ENCODE data around the gene AP3S1.
"Not testable (repeated sequence)": the region's sequence is repeated elsewhere in the genome, so short reads cannot be mapped to it uniquely, and the experiment has no call there.

The AP3S1 gene

DNA sequence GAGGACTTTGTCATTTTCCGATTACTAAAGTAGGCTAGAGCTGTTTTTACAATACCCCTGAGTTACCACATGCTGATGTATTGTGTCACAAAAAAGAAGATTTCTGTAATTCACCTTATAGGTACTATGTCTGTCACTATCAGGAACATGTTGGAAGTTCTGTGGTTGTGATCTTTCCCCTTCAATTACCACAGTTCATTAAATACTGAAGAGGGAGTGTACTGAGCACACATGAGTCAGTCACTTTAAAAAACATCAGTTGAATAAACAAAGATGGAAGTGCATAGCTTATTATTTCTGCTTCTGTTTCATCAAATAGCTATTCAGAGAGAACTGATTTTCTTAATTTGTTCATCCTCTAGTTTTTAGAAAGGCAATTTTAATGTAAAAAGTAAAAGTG, 31.7 kb downstream of the AP3S1 start:
- no peak for DNase-seq

- no peak for DNase-seq
These were observed 33.7 kb downstream of the AP3S1 start for GRCh38 chr5:115875447-115875846.

DNA sequence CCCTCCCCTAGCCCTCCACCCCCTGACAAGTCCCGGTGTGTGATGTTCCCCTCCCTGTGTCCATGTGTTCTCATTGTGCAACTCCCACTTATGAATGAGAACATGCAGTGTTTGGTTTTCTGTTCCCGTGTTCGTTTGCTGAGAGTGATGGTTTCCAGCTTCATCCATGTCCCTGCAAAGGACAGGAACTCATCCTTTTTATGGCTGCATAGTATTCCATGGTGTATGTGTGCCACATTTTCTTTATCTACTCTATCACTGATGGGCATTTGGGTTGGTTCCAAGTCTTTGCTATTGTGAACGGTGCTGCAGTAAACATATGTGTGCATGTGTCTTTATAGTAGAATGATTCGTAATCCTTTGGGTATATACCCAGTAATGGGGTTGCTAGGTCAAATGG, 35.6 kb downstream of the AP3S1 start:
- not testable (repeated sequence) for DNase-seq

- DNase-seq: not testable (repeated sequence)
These were observed 40.7 kb downstream of the AP3S1 start for GRCh38 chr5:115882434-115882833.

DNA sequence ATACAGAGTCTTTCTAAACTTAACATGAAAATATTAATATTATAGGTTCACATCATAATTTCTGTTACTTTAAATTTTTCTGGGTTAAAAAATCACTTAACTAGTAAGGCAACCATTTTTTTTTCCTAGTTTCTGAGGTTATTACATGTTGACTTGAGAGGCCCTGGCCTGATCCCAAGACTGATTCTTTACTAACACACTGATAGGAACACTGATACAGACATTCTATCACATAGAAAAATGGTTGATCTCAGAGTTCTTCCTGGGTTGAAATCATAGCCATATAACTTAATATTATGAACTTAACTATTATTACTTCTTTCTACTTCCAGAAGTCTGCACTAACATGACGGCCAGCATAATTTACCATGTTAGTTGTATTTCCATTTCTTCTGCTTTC, 43.0 kb downstream of the AP3S1 start:
- DNase-seq: no peak

DNA sequence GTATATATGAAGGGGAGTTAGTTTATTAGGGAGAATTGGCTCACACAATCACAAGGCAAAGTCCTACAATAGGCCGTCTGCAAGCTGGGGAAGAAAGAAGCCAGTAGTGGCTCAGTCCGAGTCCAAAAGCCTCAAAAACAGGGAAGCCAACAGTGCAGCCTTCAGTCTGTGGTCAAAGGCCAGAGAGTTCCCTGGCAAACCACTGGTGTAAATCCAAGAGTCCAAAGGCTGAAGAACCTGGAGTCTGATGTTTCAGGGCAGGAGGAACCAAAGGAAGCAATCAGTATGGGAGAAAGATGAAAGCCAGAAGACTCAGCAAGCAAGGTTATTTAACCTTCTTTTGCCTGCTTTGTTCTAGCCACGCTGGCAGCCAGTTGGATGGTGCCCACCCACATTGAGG, 43.5 kb downstream of the AP3S1 start:
- not testable (repeated sequence) for DNase-seq

- DNase-seq: peak in 1 of 2 donors; percentile 41
These were observed 46.3 kb downstream of the AP3S1 start for GRCh38 chr5:115888027-115888426.

DNA sequence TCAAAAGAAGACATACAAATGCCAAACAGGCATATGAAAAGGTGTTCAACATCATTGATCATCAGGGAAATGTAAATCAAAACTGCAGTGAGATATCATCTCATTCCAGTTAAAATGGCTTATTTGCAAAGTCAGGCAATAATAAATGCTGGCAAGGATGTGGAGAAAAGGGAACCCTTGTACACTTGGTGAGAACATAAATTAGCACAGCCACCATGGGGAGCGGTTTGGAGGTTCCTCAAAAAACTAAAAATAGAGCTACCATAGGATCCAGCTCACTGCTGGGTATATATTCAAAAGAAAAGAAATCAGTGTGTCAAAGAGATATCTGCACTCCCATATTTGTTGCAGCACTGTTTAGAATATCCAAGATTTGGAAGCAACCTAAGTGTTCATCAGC, 50.3 kb downstream of the AP3S1 start:
- DNase-seq: no peak

- DNase-seq: no peak
These were observed 52.6 kb downstream of the AP3S1 start for GRCh38 chr5:115894342-115894741.

DNA sequence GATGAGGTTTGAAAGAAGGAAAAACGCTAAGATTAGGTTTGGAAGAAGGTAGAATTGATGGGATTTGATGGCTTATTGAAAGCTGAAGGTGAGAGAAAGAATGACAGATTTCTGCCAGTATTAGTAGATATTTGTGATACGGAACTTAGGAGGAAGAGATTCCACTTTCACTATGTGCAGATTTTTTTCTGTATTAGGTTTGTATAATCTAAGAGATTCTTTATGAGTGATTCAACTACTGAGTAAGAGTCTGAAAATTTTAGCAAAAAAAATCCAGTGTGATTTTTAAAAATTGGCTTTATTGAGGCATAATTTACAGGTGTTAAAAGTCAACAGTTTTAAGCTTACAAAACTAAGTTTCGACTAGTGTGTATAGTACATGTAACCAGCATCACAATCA, 54.1 kb downstream of the AP3S1 start:
- DNase-seq: no peak

GRCh38 chr5:115898656-115899055, 56.9 kb downstream of the AP3S1 start:
- DNase-seq: no peak

DNA sequence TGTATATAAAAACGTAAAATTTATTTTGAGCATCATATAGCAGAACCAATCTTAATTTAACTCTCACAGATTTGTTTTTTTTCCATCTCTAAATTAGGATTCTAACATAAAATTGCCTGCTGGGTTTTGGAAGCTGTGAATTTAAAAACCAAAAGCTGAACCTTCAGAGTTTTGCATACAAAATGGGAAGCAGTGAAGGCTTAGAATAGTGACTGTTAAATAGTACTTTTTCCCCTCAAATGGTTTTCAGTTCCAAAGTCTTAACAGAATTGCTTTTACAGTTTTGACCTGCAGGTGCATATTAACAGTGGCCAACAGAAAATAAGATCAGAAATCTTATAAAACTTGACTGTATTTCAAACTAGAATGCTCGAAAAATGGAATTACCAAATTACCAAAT, 65.4 kb downstream of the AP3S1 start:
- no peak for DNase-seq

GRCh38 chr5:115913623-115914400, 72.1 kb downstream of the AP3S1 start:
- not testable (repeated sequence) for DNase-seq

DNA sequence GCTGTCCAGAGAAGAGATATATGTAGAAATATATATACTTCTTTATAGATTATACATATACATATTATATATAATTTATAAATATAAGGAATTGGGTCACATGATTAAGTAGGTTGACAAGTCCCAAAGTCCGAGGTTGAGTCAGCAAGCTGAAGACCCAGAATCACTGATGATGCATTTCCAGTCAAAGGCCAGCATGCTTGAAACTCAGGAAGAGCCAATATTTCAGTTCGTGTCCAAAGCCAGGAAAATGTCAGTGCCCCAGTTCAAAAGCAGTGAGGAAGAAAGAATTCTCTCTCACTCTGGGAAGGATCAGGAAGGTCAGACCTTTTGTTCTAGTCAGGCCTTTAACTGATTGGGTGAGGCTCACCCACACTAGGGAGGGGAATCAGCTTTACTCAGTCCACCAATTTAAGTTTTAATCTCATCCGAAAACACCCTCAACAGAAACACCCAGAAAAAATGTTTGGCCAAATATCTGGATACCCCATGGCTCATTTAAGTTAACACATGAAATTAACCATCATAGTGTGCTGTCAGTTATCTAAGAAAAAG, 78.5 kb downstream of the AP3S1 start:
- no peak for DNase-seq

DNA sequence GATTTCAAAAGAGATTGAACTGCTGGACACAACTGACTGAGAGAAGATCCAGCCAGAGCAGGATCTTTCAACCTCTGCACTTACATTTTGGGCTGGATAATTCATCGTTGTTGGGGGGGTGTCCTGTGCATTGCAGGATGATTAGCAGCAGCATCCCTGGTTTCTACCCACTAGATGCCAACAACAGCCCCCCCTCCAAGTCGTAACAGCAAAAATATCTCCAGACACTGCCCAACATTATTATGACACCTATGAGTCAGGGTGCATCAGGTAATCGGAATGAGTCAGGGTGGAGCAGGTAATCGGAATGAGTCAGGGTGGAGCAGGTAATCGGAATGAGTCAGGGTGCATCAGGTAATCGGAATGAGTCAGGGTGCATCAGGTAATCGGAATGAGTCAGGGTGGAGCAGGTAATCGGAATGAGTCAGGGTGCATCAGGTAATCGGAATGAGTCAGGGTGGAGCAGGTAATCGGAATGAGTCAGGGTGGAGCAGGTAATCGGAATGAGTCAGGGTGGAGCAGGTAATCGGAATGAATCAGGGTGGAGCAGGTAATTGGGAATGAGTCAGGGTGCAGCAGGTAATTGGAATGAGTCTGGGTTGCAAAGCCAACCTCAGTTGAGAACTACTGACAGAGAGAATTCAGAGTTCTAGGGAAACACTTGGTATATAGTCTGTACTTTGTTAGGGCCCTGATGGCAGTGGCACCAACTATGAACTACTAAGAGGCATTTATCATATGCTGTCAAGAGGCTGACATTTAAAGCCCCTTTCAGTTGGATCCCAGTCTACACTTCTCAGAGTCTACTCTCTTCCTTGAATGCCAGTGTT, 87.1 kb downstream of the AP3S1 start:
- not testable (repeated sequence) for DNase-seq

DNA sequence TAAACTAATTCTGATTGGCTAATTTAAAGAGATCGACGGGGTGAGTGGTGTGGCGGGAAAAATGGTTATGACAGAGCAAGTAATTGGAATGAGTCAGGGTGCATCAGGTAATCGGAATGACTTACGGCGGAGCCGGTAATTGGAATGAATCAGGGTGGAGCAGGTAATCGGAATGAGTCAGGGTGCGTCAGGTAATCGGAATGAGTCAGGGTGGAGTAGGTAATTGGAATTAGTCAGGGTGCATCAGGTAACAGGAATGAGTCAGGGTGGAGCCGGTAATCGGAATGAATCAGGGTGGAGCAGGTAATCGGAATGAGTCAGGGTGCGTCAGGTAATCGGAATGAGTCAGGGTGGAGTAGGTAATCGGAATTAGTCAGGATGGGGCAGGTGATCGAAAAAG, 88.4 kb downstream of the AP3S1 start:
- not testable (repeated sequence) for DNase-seq

- DNase-seq: no peak
These were observed 89.0 kb downstream of the AP3S1 start for GRCh38 chr5:115930630-115931337.

DNA sequence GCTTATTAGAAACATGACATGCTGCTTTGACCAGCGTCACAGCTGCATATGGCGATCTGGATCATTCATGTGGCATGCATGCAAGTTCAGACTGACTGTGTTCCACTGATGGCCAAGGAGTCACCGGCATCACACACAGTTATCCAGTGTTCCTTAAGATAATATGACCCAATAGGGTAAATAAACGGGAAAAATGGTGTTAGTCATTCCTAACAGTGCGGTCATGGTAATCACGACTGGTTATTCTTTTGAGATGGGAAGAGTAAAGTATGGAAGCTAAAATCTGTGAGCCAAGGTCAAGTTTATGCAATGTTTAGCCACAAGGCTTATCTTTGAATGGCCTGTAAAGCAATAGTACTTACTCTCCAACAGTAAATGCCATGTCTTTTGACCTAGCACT, 91.3 kb downstream of the AP3S1 start:
- DNase-seq: no peak

DNA sequence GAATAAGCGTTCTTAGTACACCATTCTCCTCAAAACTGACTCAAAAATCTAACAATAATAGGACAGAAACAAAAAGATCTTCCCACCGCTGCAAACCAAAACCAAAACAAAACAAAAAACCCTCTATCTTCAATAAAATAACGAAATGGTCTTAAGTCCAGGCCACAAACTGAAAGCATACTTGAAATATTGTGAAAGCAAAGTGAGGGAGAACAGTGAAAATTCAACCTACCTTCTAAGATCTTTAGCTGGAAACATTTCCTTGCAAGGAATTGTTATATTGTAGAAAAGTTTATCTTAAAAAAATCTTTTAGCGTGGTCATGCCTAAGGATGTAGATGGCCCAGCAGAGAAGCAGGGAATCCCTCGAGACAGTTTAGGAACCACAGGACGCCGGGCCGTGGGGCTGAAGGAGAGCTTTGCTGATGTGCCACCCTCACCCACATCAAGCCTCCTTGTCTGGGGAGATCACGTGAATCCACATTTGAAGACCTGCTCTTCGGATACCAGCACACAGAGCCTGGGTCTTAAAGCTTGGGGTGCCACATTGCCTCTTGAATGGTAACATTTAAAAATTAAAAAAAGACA, 92.7 kb downstream of the AP3S1 start:
- DNase-seq: no peak

DNA sequence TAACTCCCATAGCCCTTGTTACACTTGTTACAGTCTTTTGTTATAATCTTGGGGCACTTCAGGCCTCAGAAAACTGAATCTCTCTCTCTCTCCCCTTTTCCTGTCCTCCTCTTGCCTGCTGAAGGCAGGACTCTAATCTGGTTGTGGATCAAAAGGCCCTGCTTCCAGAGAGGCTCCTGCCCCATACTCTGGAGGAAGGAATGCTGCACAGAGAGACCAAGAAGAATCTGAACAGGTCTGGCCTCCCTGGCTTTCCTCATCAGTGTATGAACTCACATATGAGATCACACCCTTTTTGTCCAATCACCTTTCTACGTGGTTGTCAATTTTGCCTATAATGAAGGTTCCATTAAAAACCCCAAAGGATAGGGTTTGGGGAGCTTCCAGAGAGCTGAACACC, 94.3 kb downstream of the AP3S1 start:
- DNase-seq: no peak

GRCh38 chr5:115939059-115939458, 97.3 kb downstream of the AP3S1 start:
- no peak for DNase-seq

GRCh38 chr5:115940080-115940810, 98.5 kb downstream of the AP3S1 start:
- no peak for DNase-seq

Measured in hippocampal formation (tissue), 2 donors.